Activated CD8-positive, alpha-beta memory T cell treated with anti-CD3 and anti-CD28 coated beads, Interleukin-2, amount 50 U/mL, for 1 hour (primary cell): ENCODE measurements around the gene ZNF23.

Experiments used
- DNase-seq: peaks from one replicate; pipeline ENCODE4 v3.0.0-alpha.2; 2020; ENCODE audit errors: extremely low read depth

Gene ZNF23

GRCh38 chr16:71426880-71427615 lies 35.0 kb downstream of the ZNF23 start:
- DNase-seq: no peak

GRCh38 chr16:71426069-71426879 lies 35.8 kb downstream of the ZNF23 start:
- no peak for DNase-seq

- DNase-seq: no peak
These were observed 36.3 kb downstream of the ZNF23 start for GRCh38 chr16:71425746-71426068.

GRCh38 chr16:71424626-71425025 lies 37.4 kb downstream of the ZNF23 start:
- DNase-seq: no peak

- DNase-seq: no peak
These were observed 38.2 kb downstream of the ZNF23 start for GRCh38 chr16:71423865-71424264.

GRCh38 chr16:71423016-71423415 lies 39.0 kb downstream of the ZNF23 start:
- no peak for DNase-seq

- DNase-seq: no peak
These were observed 40.1 kb downstream of the ZNF23 start for GRCh38 chr16:71421911-71422310.

- DNase-seq: no peak
These were observed 48.0 kb downstream of the ZNF23 start for GRCh38 chr16:71414038-71414437.

- no peak for DNase-seq
These were observed 48.7 kb downstream of the ZNF23 start for GRCh38 chr16:71413341-71413740.

- DNase-seq: peak; percentile 45
These were observed 49.5 kb downstream of the ZNF23 start for GRCh38 chr16:71412270-71413160.

GRCh38 chr16:71410146-71410545 lies 51.9 kb downstream of the ZNF23 start:
- no peak for DNase-seq

GRCh38 chr16:71409011-71409775 lies 52.9 kb downstream of the ZNF23 start:
- no peak for DNase-seq

- DNase-seq: no peak
These were observed 53.5 kb downstream of the ZNF23 start for GRCh38 chr16:71408536-71408935.

GRCh38 chr16:71407731-71408130 lies 54.3 kb downstream of the ZNF23 start:
- DNase-seq: no peak

- DNase-seq: no peak
These were observed 55.3 kb downstream of the ZNF23 start for GRCh38 chr16:71406724-71407123.

- no peak for DNase-seq
These were observed 55.7 kb downstream of the ZNF23 start for GRCh38 chr16:71406316-71406715.

GRCh38 chr16:71404364-71404763 lies 57.7 kb downstream of the ZNF23 start:
- no peak for DNase-seq

- DNase-seq: no peak
These were observed 59.4 kb downstream of the ZNF23 start for GRCh38 chr16:71402674-71403073.

- no peak for DNase-seq
These were observed 60.0 kb downstream of the ZNF23 start for GRCh38 chr16:71402007-71402406.

GRCh38 chr16:71399801-71400563 lies 62.1 kb downstream of the ZNF23 start:
- DNase-seq: no peak
